ENCODE results near the gene SHROOM4. TPM values are rescaled to one million over a fixed set of nuclear protein-coding genes. Genes with fewer than 3 reads are reported as not detected.
A peak's percentile ranks its signal among the peaks of the same experiment; 100 is the strongest.

SHROOM4 gene
- total RNA-seq, 1 experiment from 2014 or later, result 2.1 TPM

GRCh38 chrX:50596056-50596455 lies 217.9 kb downstream of the SHROOM4 start:
- peaks cover 4% of the 10 kb centered on the region; the same call in 1 of the 2 replicates for H3K27me3 Mint-ChIP-seq (ENCODE audit: low read depth)
- no peak overlapping the region for H3K56ac ChIP-seq (ENCODE audit: insufficient read length, low read depth, low read length)
- H4K8ac ChIP-seq (replicated peaks; ENCODE audit: insufficient read length, low read depth, low read length), result no peak overlapping the region
- peak overlapping the region; percentile 23; the same call in 1 of the 2 replicates for H3K4ac ChIP-seq (ENCODE audit: low read depth, low read length)
- H3K4me2 ChIP-seq (ENCODE audit: insufficient read depth, insufficient read length, low read length), result no peak overlapping the region
- H4K20me1 ChIP-seq (ENCODE audit: control insufficient read depth, insufficient read depth, insufficient read length), result no peaks in the 10 kb centered on the region
- peaks cover 14% of the 10 kb centered on the region for H3K4me1 ChIP-seq (ENCODE audit: insufficient read depth, low read length)
- H3K79me1 ChIP-seq (ENCODE audit: insufficient read depth, low read depth, low read length, poor library complexity, severe bottlenecking), result no peaks in the 10 kb centered on the region
- no peak overlapping the region for H2AK5ac ChIP-seq (ENCODE audit: insufficient read length, low read length)
- no peak overlapping the region for H2BK15ac ChIP-seq (ENCODE audit: low read depth, low read length)
- H3K23me2 ChIP-seq (ENCODE audit: insufficient read length, low read depth, low read length, poor library complexity, severe bottlenecking), result no peaks in the 10 kb centered on the region
- no peaks in the 10 kb centered on the region for H3K79me2 ChIP-seq (ENCODE audit: insufficient read depth, low read length)
- H3K27ac Mint-ChIP-seq, result peak overlapping the region in 2 of 3 experiments; percentile 70 to 88; a peak in 4 of 7 replicates
- no peak overlapping the region for H3K23ac ChIP-seq (ENCODE audit: insufficient read length, low read depth, low read length)
- peaks cover 69 to 70% of the 10 kb centered on the region in 2 experiments for H3K9me3 Mint-ChIP-seq
- H3K9me3 ChIP-seq (ENCODE audit: control insufficient read depth, low read depth, low read length), result no peaks in the 10 kb centered on the region
- no peak for DNase-seq
- H2BK120ac ChIP-seq (ENCODE audit: low read depth, low read length, poor library complexity, severe bottlenecking), result no peak overlapping the region
- no peak for TF ChIP-seq CTCF (conservative IDR thresholded peaks at IDR 0.05)
- H2BK20ac ChIP-seq (ENCODE audit: low read depth, low read length, poor library complexity, severe bottlenecking), result no peak overlapping the region
- peak overlapping the region; percentile 89 for H3K27ac ChIP-seq (ENCODE audit: insufficient read length, low read depth, low read length)
- no peak overlapping the region for H4K5ac ChIP-seq (ENCODE audit: insufficient read length, low read depth, low read length)
- peak overlapping the region; percentile 97 for H4K91ac ChIP-seq (ENCODE audit: insufficient read length, low read depth, low read length)
- H3K18ac ChIP-seq (ENCODE audit: insufficient read length, low read depth, low read length), result no peak overlapping the region
- H2BK5ac ChIP-seq (ENCODE audit: insufficient read length, low read length), result no peak overlapping the region
- peak overlapping the region in 1 of 2 experiments; percentile 35; a peak in 1 of 5 replicates for H3K4me3 Mint-ChIP-seq
- H2BK12ac ChIP-seq (ENCODE audit: insufficient read length, low read depth, low read length), result peak overlapping the region; percentile 82
- H3K9ac ChIP-seq (ENCODE audit: extremely low read depth, insufficient read length, low read length), result no peak overlapping the region
- H2AFZ ChIP-seq (ENCODE audit: low read length), result no peak overlapping the region
- no peak overlapping the region for H3K14ac ChIP-seq (ENCODE audit: insufficient read depth, low read length)
- peaks cover 15 to 21% of the 10 kb centered on the region in 2 experiments for H3K4me1 Mint-ChIP-seq
- peaks cover 11 to 22% (median 15%) of the 10 kb centered on the region in 3 experiments; a peak in 6 of 7 replicates for H3K36me3 Mint-ChIP-seq (ENCODE audit: insufficient read depth in 1 of 3, low read depth in 3 of 3)
- no peaks in the 10 kb centered on the region for H3K27me3 ChIP-seq (ENCODE audit: insufficient read depth, low read length)
- no peak overlapping the region for H3T11ph ChIP-seq (ENCODE audit: low read length)
